IMR-90 (cell line): ENCODE data around the gene DUSP3. TPM values are rescaled to one million over a fixed set of nuclear protein-coding genes. Genes with fewer than 3 reads are reported as not detected.

ENCODE experiments used
- ATAC-seq: fragments of 200-7000 bp; cut with Tn5 transposase; 2 replicates; pipeline ENCODE4 v1.9.1; 2020; ENCODE audit warnings: low read depth, mild to moderate bottlenecking, moderate library complexity
- BruUV-seq: library from RNA; stranded (reverse); fragments of 400-500 nt; replicated peaks from 2 replicates; lab custom pipeline; 2021; lab: Mats Ljungman, UMichigan
- CTCF ChIA-PET: fragments of 300-600 bp; formaldehyde crosslinking; extraction: SDS; loops from one replicate; lab custom pipeline; 2021; ENCODE audit warnings: antibody characterized with exemption; lab: Yijun Ruan, JAX
- POLR2A ChIA-PET: fragments of 300-600 bp; sonication (Branson Sonifier 250); formaldehyde crosslinking; loops from one replicate; lab custom pipeline; 2022; ENCODE audit warnings: antibody characterized with exemption; ENCODE audit not compliant: unreplicated experiment; lab: Charles Lee
- DNase-seq: peaks from one replicate; pipeline ENCODE4 v3.0.0; 2013
- H2AFZ ChIP-seq: replicated peaks from 2 replicates; pipeline ENCODE3; 2013; ENCODE audit warnings: low read length, mild to moderate bottlenecking; ENCODE audit not compliant: poor library complexity
- H2AK5ac ChIP-seq: 2 replicates; pipeline ENCODE4 v1.6.1; 2013; ENCODE audit warnings: low read depth, low read length, inconsistent platforms
- H2AK9ac ChIP-seq: replicated peaks from 2 replicates; pipeline ENCODE3; 2013; ENCODE audit warnings: mild to moderate bottlenecking, low read depth, low read length, moderate library complexity; ENCODE audit not compliant: poor library complexity
- H2BK120ac ChIP-seq: 2 replicates; pipeline ENCODE4 v1.6.1; 2013; ENCODE audit warnings: low read depth, low read length, inconsistent platforms
- H2BK15ac ChIP-seq: 3 replicates; pipeline ENCODE4 v1.6.1; 2013; ENCODE audit warnings: low read depth, low read length, inconsistent platforms
- H2BK20ac ChIP-seq: 2 replicates; pipeline ENCODE4 v1.6.1; 2013; ENCODE audit warnings: low read depth, mild to moderate bottlenecking, inconsistent platforms, low read length, moderate library complexity
- H2BK5ac ChIP-seq: 2 replicates; pipeline ENCODE4 v1.6.1; 2013; ENCODE audit warnings: mild to moderate bottlenecking, low read depth, low read length, inconsistent platforms; ENCODE audit not compliant: poor library complexity, severe bottlenecking
- H3K14ac ChIP-seq: replicated peaks from 2 replicates; pipeline ENCODE4 v1.6.1; 2013; ENCODE audit warnings: low read depth, low read length, inconsistent platforms
- H3K18ac ChIP-seq: 2 replicates; pipeline ENCODE4 v1.6.1; 2013; ENCODE audit warnings: low read depth, low read length, control low read depth
- H3K23ac ChIP-seq: 2 replicates; pipeline ENCODE4 v1.6.1; 2013; ENCODE audit warnings: low read depth, low read length, inconsistent platforms
- H3K27ac ChIP-seq: 2 replicates; pipeline ENCODE4 v1.5.1; 2013; ENCODE audit warnings: mild to moderate bottlenecking, control low read depth, low read length; ENCODE audit not compliant: insufficient read depth
- H3K27me3 ChIP-seq: 2 replicates; pipeline ENCODE4 v1.6.1; 2013; ENCODE audit warnings: low read length; ENCODE audit not compliant: control insufficient read depth, insufficient read depth
- H3K36me3 ChIP-seq: 2 replicates; pipeline ENCODE4 v1.6.1; 2013; ENCODE audit warnings: low read length, mixed read lengths; ENCODE audit not compliant: control insufficient read depth, insufficient read depth
- H3K4ac ChIP-seq: 2 replicates; pipeline ENCODE4 v1.6.1; 2013; ENCODE audit warnings: low read depth, low read length, inconsistent platforms
- H3K4me1 ChIP-seq: 2 replicates; pipeline ENCODE4 v1.6.1; 2013; ENCODE audit warnings: low read length, mixed read lengths; ENCODE audit not compliant: control insufficient read depth, insufficient read depth
- H3K4me2 ChIP-seq: 2 replicates; pipeline ENCODE4 v1.6.1; 2013; ENCODE audit warnings: low read depth, mild to moderate bottlenecking, control low read depth, low read length, moderate library complexity
- H3K4me3 ChIP-seq: 2 replicates; pipeline ENCODE4 v1.5.1; 2013; ENCODE audit warnings: low read depth, mild to moderate bottlenecking, control low read depth, low read length, moderate library complexity; ENCODE audit not compliant: insufficient read depth
- H3K56ac ChIP-seq: 2 replicates; pipeline ENCODE4 v1.6.1; 2013; ENCODE audit warnings: low read length, inconsistent platforms; ENCODE audit not compliant: insufficient read depth; ENCODE audit errors: extremely low read depth
- H3K79me1 ChIP-seq, 2 experiments: 2 replicates each; pipeline ENCODE4 v1.6.1; 2013; ENCODE audit warnings: low read length in 2 of 2, inconsistent platforms in 1 of 2, low read depth in 1 of 2
- H3K9ac ChIP-seq: 2 replicates; pipeline ENCODE4 v1.6.1; 2013; ENCODE audit warnings: low read depth, low read length, control low read depth
- H3K9me1 ChIP-seq: 2 replicates; pipeline ENCODE4 v1.6.1; 2013; ENCODE audit warnings: low read length, inconsistent platforms; ENCODE audit not compliant: insufficient read depth
- H3K9me3 ChIP-seq: 2 replicates; pipeline ENCODE4 v1.6.1; 2013; ENCODE audit warnings: low read length; ENCODE audit not compliant: control insufficient read depth, insufficient read depth
- H4K20me1 ChIP-seq: 2 replicates; pipeline ENCODE4 v1.6.1; 2013; ENCODE audit warnings: low read length, inconsistent platforms; ENCODE audit not compliant: insufficient read depth
- H4K5ac ChIP-seq: 2 replicates; pipeline ENCODE4 v1.6.1; 2013; ENCODE audit warnings: mild to moderate bottlenecking, low read depth, low read length, control low read depth
- H4K8ac ChIP-seq, 2 experiments: 2 replicates each; pipeline ENCODE4 v1.6.1; 2013; ENCODE audit warnings: low read depth in 2 of 2, low read length in 2 of 2, control low read depth in 1 of 2, inconsistent platforms in 1 of 2
- H4K91ac ChIP-seq: 2 replicates; pipeline ENCODE4 v1.6.1; 2013; ENCODE audit warnings: low read depth, low read length, inconsistent platforms; ENCODE audit not compliant: insufficient read depth
- BHLHE40 ChIP-seq: fragments of 150-350 bp; IDR thresholded peaks from 2 replicates; pipeline ENCODE4 v1.6.1; 2016; ENCODE audit warnings: mild to moderate bottlenecking, low read depth, low read length
- CHD1 ChIP-seq: IDR thresholded peaks from 2 replicates; pipeline ENCODE4 v1.6.1; 2012; ENCODE audit warnings: low read depth, low read length, improper control_type of control experiment
- MAZ ChIP-seq: IDR thresholded peaks from 2 replicates; pipeline ENCODE4 v1.6.1; 2012; ENCODE audit warnings: low read depth, mild to moderate bottlenecking, low read length, improper control_type of control experiment, moderate library complexity, borderline replicate concordance
- MXI1 ChIP-seq: IDR thresholded peaks from 2 replicates; pipeline ENCODE4 v1.6.1; 2012; ENCODE audit warnings: low read depth, mild to moderate bottlenecking, low read length, moderate library complexity, borderline replicate concordance
- NFE2L2 ChIP-seq: fragments of 150-350 bp; IDR thresholded peaks from 2 replicates; pipeline ENCODE4 v1.6.1; 2016; ENCODE audit warnings: low read depth, mild to moderate bottlenecking, low read length
- RAD21 ChIP-seq: IDR thresholded peaks from 2 replicates; pipeline ENCODE4 v1.6.1; 2012; ENCODE audit warnings: low read length, improper control_type of control experiment
- WGBS, 2 experiments: methylation state at CpG; one replicate each; pipeline versions ENCODE4 v1.1.5 to v1.1.7; 2013; ENCODE audit warnings: missing lambda C conversion rate in 2 of 2; ENCODE audit not compliant: insufficient read length in 1 of 2; ENCODE audit errors: extremely low coverage in 2 of 2; 5-methylcytosine and 5-hydroxymethylcytosine counted together
- dilution Hi-C: fragments of 300-500 bp; cut with HindIII; formaldehyde crosslinking; loops from one replicate; pipeline ENCODE4 v1.14.3; 2018; ENCODE audit warnings: low sequenced_read_pairs; ENCODE audit not compliant: unreplicated experiment
- in situ Hi-C: fragments of 300-500 bp; cut with MboI; formaldehyde crosslinking; loops from 3 replicates; pipeline ENCODE4 v1.14.3; 2019; ENCODE audit warnings: low sequenced_read_pairs, inconsistent platforms, mixed read lengths
- intact Hi-C: fragments of 100-400 bp; cut with micrococcal nuclease; formaldehyde crosslinking; loops from 2 replicates; pipeline ENCODE4 v1.10.0; 2022
- polyA plus RNA-seq, 3 experiments: library from polyadenylated mRNA; depleted of rRNA; stranded (reverse); fragments of >200 nt; gene quantifications; 2 replicates each; pipeline ENCODE4 v1.2.3, GENCODE V29; 2012; ENCODE audit warnings: low replicate concordance in 1 of 3
- total RNA-seq: library from RNA; depleted of rRNA; stranded (reverse); fragments of >200 nt; gene quantifications from 2 replicates; pipeline ENCODE4 v1.2.3, GENCODE V29; 2012
- TF ChIP-seq, protein P1 (sequence below): fragments of 150-350 bp; IDR thresholded peaks from 2 replicates; pipeline ENCODE4 v1.6.1; 2017; ENCODE audit warnings: mild to moderate bottlenecking, antibody characterized with exemption, low read length, low read depth

The DUSP3 gene
- total and polyA plus RNA-seq, 2 of the 4 experiments (the other 2 are of a cell fraction), result 33.3 to 40.9 TPM

DNA sequence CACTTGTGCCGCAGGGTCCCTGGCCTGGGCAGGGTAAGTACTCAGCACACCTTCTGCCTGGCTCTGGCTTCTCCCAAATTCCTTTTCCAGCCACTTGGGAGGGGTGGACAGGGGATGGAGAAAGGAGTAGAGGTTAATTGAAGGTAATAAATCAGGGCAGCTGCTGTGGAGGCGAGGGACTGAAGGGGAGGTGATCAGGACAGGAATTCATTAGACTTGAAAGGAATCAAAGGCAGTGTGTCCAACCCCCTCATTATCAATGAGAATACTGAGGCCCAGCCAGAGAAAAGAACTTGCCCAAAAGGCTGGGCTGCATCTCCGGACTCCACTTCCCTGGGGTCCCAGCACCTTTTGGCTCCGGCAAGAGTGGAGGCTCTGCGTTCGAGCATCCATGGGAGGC, 22.6 kb downstream of the DUSP3 start:
- Histone ChIP-seq H3K4ac (no peak overlapping the region), H3K23ac (no peak overlapping the region), H2AK5ac (no peak overlapping the region), H2AK9ac (no peak overlapping the region), H3K9ac (no peak overlapping the region), H3K27me3 (peaks cover 55% of the 10 kb centered on the region), H2BK20ac (no peak overlapping the region), H3K4me1 (no peaks in the 10 kb centered on the region), H3K4me2 (no peak overlapping the region), H4K91ac (no peak overlapping the region), H3K4me3 (no peak overlapping the region), H3K9me1 (0 out of 2 replicates have a peak, but pooled peaks cover 4% of the 10 kb centered on the region), H3K27ac (no peak overlapping the region), H4K8ac (no peak overlapping the region), H2BK120ac (no peak overlapping the region), H3K14ac (no peak overlapping the region), H4K5ac (no peak overlapping the region), H2BK5ac (no peak overlapping the region), H3K79me1 (no peaks in the 10 kb centered on the region), H4K20me1 (no peaks in the 10 kb centered on the region), H3K18ac (no peak overlapping the region), H2AFZ (no peak overlapping the region), H3K9me3 (no peaks in the 10 kb centered on the region), H3K56ac (no peak overlapping the region), H3K36me3 (no peaks in the 10 kb centered on the region), H2BK15ac (no peak overlapping the region)
- ATAC-seq (no peak), DNase-seq (no peak)
- in situ Hi-C loops, result no loop called here
- TF ChIP-seq MXI1 (no peak), BHLHE40 (no peak), CHD1 (no peak), NFE2L2 (no peak), RAD21 (no peak), MAZ (no peak)
- TF ChIP-seq, protein P1, sequence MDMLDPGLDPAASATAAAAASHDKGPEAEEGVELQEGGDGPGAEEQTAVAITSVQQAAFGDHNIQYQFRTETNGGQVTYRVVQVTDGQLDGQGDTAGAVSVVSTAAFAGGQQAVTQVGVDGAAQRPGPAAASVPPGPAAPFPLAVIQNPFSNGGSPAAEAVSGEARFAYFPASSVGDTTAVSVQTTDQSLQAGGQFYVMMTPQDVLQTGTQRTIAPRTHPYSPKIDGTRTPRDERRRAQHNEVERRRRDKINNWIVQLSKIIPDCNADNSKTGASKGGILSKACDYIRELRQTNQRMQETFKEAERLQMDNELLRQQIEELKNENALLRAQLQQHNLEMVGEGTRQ, result no peak
- ChIA-PET POLR2A (no interaction called here), CTCF (interaction anchor here (1.0 to 1.1 kb wide), 2 partner anchors 61 to 64 kb away, joined by 3 to 5 read pairs; no protein-coding TSS in a partner anchor)
- WGBS, 2 experiments, result 80% methylated on average over 2 of the region's 6 CpGs; no CpG with 5 or more reads in 1 of the 2 experiments
- dilution Hi-C loops, result no loop called here
- intact Hi-C loops, result no loop called here
- BruUV-seq, result no TSS peak
